HCT116 (cell line): ENCODE results near the gene CREB3. TPM values are rescaled to one million over a fixed set of nuclear protein-coding genes. Genes with fewer than 3 reads are reported as not detected.

Experiments
- ATAC-seq: fragments of 200-7000 bp; cut with Tn5 transposase; 2 replicates; pipeline ENCODE4 v1.9.1; 2020; ENCODE audit warnings: mild to moderate bottlenecking, moderate library complexity
- Bru-seq: library from RNA; stranded (reverse); fragments of 400-500 nt; gene quantifications from one replicate; lab custom pipeline; 2021; lab: Mats Ljungman, UMichigan
- BruChase-seq, 2 experiments: library from RNA; stranded (reverse); fragments of 400-500 nt; gene quantifications; one replicate each; lab custom pipeline; 2021; lab: Mats Ljungman, UMichigan
- BruUV-seq: library from RNA; stranded (reverse); fragments of 400-500 nt; replicated peaks from 2 replicates; lab custom pipeline; 2021; lab: Mats Ljungman, UMichigan
- CTCF ChIA-PET: fragments of 300-600 bp; sonication (Branson Sonifier 250); formaldehyde crosslinking; loops from one replicate; lab custom pipeline; 2021; ENCODE audit warnings: antibody characterized with exemption; lab: Charles Lee
- POLR2A ChIA-PET: fragments of 300-600, 350-600 bp; sonication (Branson Sonifier 250); formaldehyde crosslinking; loops from one replicate; lab custom pipeline; 2021; ENCODE audit warnings: antibody characterized with exemption; lab: Charles Lee
- RAD21 ChIA-PET, 2 experiments: fragments of 300-600 bp; sonication (Branson Sonifier 250); formaldehyde crosslinking; loops; one replicate each; lab custom pipeline; 2023; ENCODE audit warnings: low total read pairs in 2 of 2; ENCODE audit not compliant: uncharacterized antibody in 2 of 2, unreplicated experiment in 2 of 2, low non-redundant PET in 1 of 2; lab: Charles Lee
- DNase-seq: peaks from one replicate; pipeline ENCODE4 v3.0.0-alpha.2; 2010; ENCODE audit warnings: low read depth, low spot score
- H2AFZ ChIP-seq: fragments of 200-600 bp; shearing (Covaris generic), sonication (generic); 2 replicates; pipeline ENCODE4 v1.6.1; 2017; ENCODE audit warnings: low read depth, mixed run types, mixed read lengths, antibody characterized with exemption, low read length; ENCODE audit not compliant: poor library complexity, severe bottlenecking
- H3K27ac ChIP-seq: 2 replicates; pipeline ENCODE4 v1.5.1; 2012; ENCODE audit warnings: low read depth, low read length
- H3K27me3 ChIP-seq: fragments of 200-600 bp; sonication (generic); 2 replicates; pipeline ENCODE4 v1.6.1; 2016; ENCODE audit warnings: mixed run types, low read length, mixed read lengths; ENCODE audit not compliant: insufficient read depth
- H3K36me3 ChIP-seq, 2 experiments: fragments of 200-500 bp in 1 of 2; fragments of 200-600 bp in 1 of 2; sonication (Bioruptor generic) in 1 of 2; sonication (generic) in 1 of 2; 2 replicates each; pipeline versions ENCODE4 v1.5.1 to v1.6.1; 2014 to 2016; ENCODE audit warnings: low read length in 2 of 2, inconsistent platforms in 1 of 2, mixed read lengths in 1 of 2, mixed run types in 1 of 2; ENCODE audit not compliant: insufficient read depth in 2 of 2, control insufficient read depth in 1 of 2
- H3K4me1 ChIP-seq, 2 experiments: fragments of 200-600 bp in 1 of 2; sonication (generic) in 1 of 2; 2 replicates each; pipeline versions ENCODE4 v1.5.1 to v1.6.1; 2012 to 2017; ENCODE audit warnings: low read length in 2 of 2, inconsistent platforms in 1 of 2, mild to moderate bottlenecking in 1 of 2, mixed read lengths in 1 of 2, mixed run types in 1 of 2, moderate library complexity in 1 of 2; ENCODE audit not compliant: insufficient read depth in 2 of 2, control insufficient read depth in 1 of 2
- H3K4me2 ChIP-seq: fragments of 200-600 bp; sonication (generic); 2 replicates; pipeline ENCODE4 v1.6.1; 2017; ENCODE audit warnings: mixed run types, low read length, mixed read lengths
- H3K4me3 ChIP-seq, 2 experiments: fragments of 200-600 bp in 1 of 2; sonication (generic) in 1 of 2; replicated peaks in 1 of 2; 2 replicates each; pipeline ENCODE4 v1.5.1; 2011 to 2016; ENCODE audit warnings: low read length in 2 of 2, control low read depth in 1 of 2, low read depth in 1 of 2, mild to moderate bottlenecking in 1 of 2, mixed read lengths in 1 of 2, mixed run types in 1 of 2
- H3K79me2 ChIP-seq: fragments of 200-600 bp; sonication (generic); 2 replicates; pipeline ENCODE4 v1.6.1; 2017; ENCODE audit warnings: mild to moderate bottlenecking, mixed run types, low read length, moderate library complexity, mixed read lengths; ENCODE audit not compliant: insufficient read depth
- H3K9ac ChIP-seq: fragments of 200-600 bp; sonication (generic); 2 replicates; pipeline ENCODE4 v1.6.1; 2016; ENCODE audit warnings: low read length, mixed read lengths
- H3K9me2 ChIP-seq: fragments of 200-600 bp; sonication (generic), shearing (Covaris generic); 2 replicates; pipeline ENCODE4 v1.6.1; 2017; ENCODE audit warnings: mixed run types, mild to moderate bottlenecking, moderate library complexity; ENCODE audit not compliant: insufficient read depth
- H3K9me3 ChIP-seq, 2 experiments: fragments of 200-500 bp in 1 of 2; fragments of 200-600 bp in 1 of 2; sonication (Bioruptor generic) in 1 of 2; sonication (generic) in 1 of 2; 2 replicates each; pipeline ENCODE4 v1.6.1; 2014 to 2017; ENCODE audit warnings: low read length in 2 of 2, mixed read lengths in 2 of 2, inconsistent platforms in 1 of 2, low read depth in 1 of 2, mild to moderate bottlenecking in 1 of 2, mixed run types in 1 of 2, moderate library complexity in 1 of 2; ENCODE audit not compliant: control insufficient read depth in 1 of 2, insufficient read depth in 1 of 2
- H4K20me1 ChIP-seq: fragments of 200-600 bp; sonication (generic), shearing (Covaris generic); 2 replicates; pipeline ENCODE4 v1.6.1; 2017; ENCODE audit warnings: mixed run types, mild to moderate bottlenecking, moderate library complexity; ENCODE audit not compliant: insufficient read depth
- CBX3 ChIP-seq: IDR thresholded peaks from 2 replicates; pipeline ENCODE4 v1.6.1; 2012; ENCODE audit warnings: low read depth
- CEBPB ChIP-seq: IDR thresholded peaks from 2 replicates; pipeline ENCODE4 v1.6.1; 2012; ENCODE audit warnings: low read depth
- EGR1 ChIP-seq: IDR thresholded peaks from 2 replicates; pipeline ENCODE4 v1.6.1; 2012; ENCODE audit warnings: low read depth
- ELF1 ChIP-seq: IDR thresholded peaks from 2 replicates; pipeline ENCODE4 v1.6.1; 2012; ENCODE audit warnings: low read depth, borderline replicate concordance
- EZH2phosphoT487 ChIP-seq: fragments of 200-600 bp; IDR thresholded peaks from 2 replicates; pipeline ENCODE4 v1.6.1; 2018; ENCODE audit warnings: antibody characterized with exemption, borderline replicate concordance
- FOSL1 ChIP-seq: IDR thresholded peaks from 2 replicates; pipeline ENCODE4 v1.6.1; 2012; ENCODE audit warnings: low read depth
- JUND ChIP-seq: IDR thresholded peaks from 2 replicates; pipeline ENCODE4 v1.6.1; 2012
- RAD21 ChIP-seq: IDR thresholded peaks from 2 replicates; pipeline ENCODE4 v1.6.1; 2012; ENCODE audit warnings: low read depth, mild to moderate bottlenecking
- SIN3A ChIP-seq: IDR thresholded peaks from 2 replicates; pipeline ENCODE4 v1.6.1; 2012; ENCODE audit warnings: low read depth
- SP1 ChIP-seq: IDR thresholded peaks from 2 replicates; pipeline ENCODE4 v1.6.1; 2012; ENCODE audit warnings: low read depth
- SRF ChIP-seq: IDR thresholded peaks from 2 replicates; pipeline ENCODE4 v1.6.1; 2012; ENCODE audit warnings: low read depth
- TCF7L2 ChIP-seq: IDR thresholded peaks from 2 replicates; pipeline ENCODE4 v1.7.0; 2011; ENCODE audit warnings: borderline replicate concordance, inconsistent platforms; ENCODE audit not compliant: insufficient read depth, insufficient read length; ENCODE audit errors: extremely low read depth
- YY1 ChIP-seq: IDR thresholded peaks from 2 replicates; pipeline ENCODE4 v1.6.1; 2011; ENCODE audit warnings: low read length, low read depth, moderate library complexity, mild to moderate bottlenecking; ENCODE audit not compliant: insufficient replicate concordance; ENCODE audit errors: extremely low read depth
- ZFX ChIP-seq: fragments of 450-650 bp; IDR thresholded peaks from 2 replicates; pipeline ENCODE4 v1.6.1; 2017
- ZNF274 ChIP-seq: fragments of 200-500 bp; sonication (Bioruptor generic); IDR thresholded peaks from 2 replicates; pipeline ENCODE4 v1.6.1; 2014; ENCODE audit warnings: mild to moderate bottlenecking, low read depth, low read length, inconsistent platforms
- intact Hi-C: fragments of 100-400 bp; cut with micrococcal nuclease; formaldehyde crosslinking; loops from 2 replicates; pipeline ENCODE4 v1.10.0; 2022
- long read RNA-seq: library from polyadenylated mRNA; unstranded; transcript quantifications from one replicate; pipeline ENCODE4 v2.0.0, GENCODE V29; 2021; ENCODE audit not compliant: unreplicated experiment
- polyA plus RNA-seq: library from polyadenylated mRNA; unstranded; fragments of >200 nt; gene quantifications from 2 replicates; pipeline ENCODE4 v1.2.1, GENCODE V29; 2012; ENCODE audit warnings: missing spikeins
- total RNA-seq: library from RNA; stranded (reverse); gene quantifications from one replicate; pipeline ENCODE4 v1.2.1, GENCODE V29; 2021; ENCODE audit not compliant: unreplicated experiment
- TF ChIP-seq, protein P1 (sequence below): IDR thresholded peaks from 2 replicates; pipeline ENCODE4 v1.6.1; 2011; ENCODE audit warnings: mild to moderate bottlenecking, low read length, moderate library complexity; ENCODE audit not compliant: insufficient replicate concordance; ENCODE audit errors: extremely low read depth
- TF ChIP-seq, protein P2 (sequence below): IDR thresholded peaks from 2 replicates; pipeline ENCODE4 v1.6.1; 2012
- TF ChIP-seq, protein P3 (sequence below): IDR thresholded peaks from 2 replicates; pipeline ENCODE4 v1.6.1; 2012
- TF ChIP-seq, protein P4 (sequence below): IDR thresholded peaks from 2 replicates; pipeline ENCODE4 v1.6.1; 2012; ENCODE audit warnings: low read depth

Gene CREB3, protein sequence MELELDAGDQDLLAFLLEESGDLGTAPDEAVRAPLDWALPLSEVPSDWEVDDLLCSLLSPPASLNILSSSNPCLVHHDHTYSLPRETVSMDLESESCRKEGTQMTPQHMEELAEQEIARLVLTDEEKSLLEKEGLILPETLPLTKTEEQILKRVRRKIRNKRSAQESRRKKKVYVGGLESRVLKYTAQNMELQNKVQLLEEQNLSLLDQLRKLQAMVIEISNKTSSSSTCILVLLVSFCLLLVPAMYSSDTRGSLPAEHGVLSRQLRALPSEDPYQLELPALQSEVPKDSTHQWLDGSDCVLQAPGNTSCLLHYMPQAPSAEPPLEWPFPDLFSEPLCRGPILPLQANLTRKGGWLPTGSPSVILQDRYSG
- total RNA-seq (22.3 TPM), Bru-seq, nascent RNA (percentile 68 among the genes with signal in this experiment), BruChase-seq, experiment 1, labeled RNA remaining after a 6-hour chase (percentile 80 among the genes with signal in this experiment), BruChase-seq, experiment 2, labeled RNA remaining after a 2-hour chase (percentile 71 among the genes with signal in this experiment)
- polyA plus RNA-seq: 24.1 and 24.6 TPM in 2 replicates
- long read RNA-seq, transcript CREB3-201 (9 exons, 1,832 nt): major isoform, 52 of 59 reads
- long read RNA-seq, partial matches to known transcripts: 2 of 59 reads
- long read RNA-seq, other reads (novel, unspliced or antisense): 3 of 59 reads

DNA sequence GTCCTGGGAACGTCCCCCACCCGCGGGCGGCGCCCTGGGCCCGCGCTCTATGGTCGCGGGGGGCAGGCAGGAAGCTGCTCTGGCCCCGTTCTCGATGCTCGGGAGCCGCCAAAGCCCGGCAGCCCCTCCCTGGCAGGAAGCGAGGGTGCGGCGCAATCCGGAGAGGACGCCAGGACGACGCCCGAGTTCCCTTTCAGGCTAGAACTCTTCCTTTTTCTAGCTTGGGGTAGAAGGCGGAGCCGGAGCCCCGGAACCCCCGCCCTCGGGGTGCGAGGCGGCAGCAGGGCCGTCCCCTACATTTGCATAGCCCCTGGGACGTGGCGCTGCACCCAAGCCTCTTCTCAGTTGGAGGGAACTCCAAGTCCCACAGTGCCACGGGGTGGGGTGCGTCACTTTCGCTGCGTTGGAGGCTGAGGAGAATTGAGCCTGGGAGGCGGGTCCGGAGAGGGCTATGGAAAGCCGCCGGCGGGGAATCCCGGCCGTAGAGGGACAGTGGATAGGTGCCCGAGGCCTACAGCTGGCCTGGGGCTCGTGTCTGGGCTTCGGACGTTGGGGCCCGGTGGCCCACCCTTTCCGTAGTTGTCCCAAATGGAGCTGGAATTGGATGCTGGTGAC lies at the start of gene CREB3, which contains the start of gene TLN1:
Gene CREB3, plus strand, starts transcription at position 482 of the 615 bp plus-strand sequence. Its CDS starts 107 bp downstream, at position 589.
Gene TLN1, minus strand, starts transcription at position 11 of the 615 bp plus-strand sequence. CDS start 6,501 bp downstream, outside the sequence.
- Histone ChIP-seq H3K9me2 (no peaks in the 10 kb centered on the region), H3K4me1 (peaks cover 22 to 37% of the 10 kb centered on the region in 2 experiments), H3K4me2 (peak within 1 kb of the TSS; percentile 81), H3K27ac (peak within 1 kb of the TSS; percentile 90), H3K27me3 (no peaks in the 10 kb centered on the region), H3K4me3 (peak within 1 kb of the TSS; percentile 92 to 94), H3K9me3 (no peaks in the 10 kb centered on the region), H2AFZ (peak within 1 kb of the TSS; percentile 7), H3K36me3 (peaks cover 15 to 18% of the 10 kb centered on the region in 2 experiments; a peak in 3 of 4 replicates), H3K79me2 (peaks cover 60% of the 10 kb centered on the region), H4K20me1 (no peaks in the 10 kb centered on the region), H3K9ac (peak within 1 kb of the TSS; percentile 83)
- ChIA-PET CTCF (interaction anchor here (0.8 to 4.0 kb wide), 15 partner anchors 9 to 179 kb away, joined by 3 to 21 read pairs (median 6); partner anchors contain the start of genes ARHGEF39, CCDC107, GBA2 and RGP1), RAD21 (no interaction called here), POLR2A (interaction anchor here (1.0 to 2.6 kb wide), 10 partner anchors 17 to 213 kb away, joined by 3 to 23 read pairs (median 4); partner anchors contain the start of genes ARHGEF39, CCDC107, GBA2 and MSMP)
- ATAC-seq: peak; percentile 85
- peak; percentile 97 for DNase-seq
- no TSS peak for BruUV-seq
- intact Hi-C loops: loop anchor here (1.0 kb wide), 2 partner anchors 17 to 75 kb away; partner anchors contain the start of genes GBA2 and RGP1
- TF ChIP-seq SP1 (no peak), FOSL1 (no peak), JUND (no peak), SRF (no peak), ZFX (peak; percentile 69), ZNF274 (no peak), ELF1 (no peak), SIN3A (no peak), EGR1 (no peak), CBX3 (no peak), RAD21 (no peak), TCF7L2 (peak; percentile 96), CEBPB (no peak), EZH2phosphoT487 (no peak), YY1 (peak; percentile 55)
- TF ChIP-seq, protein P1, sequence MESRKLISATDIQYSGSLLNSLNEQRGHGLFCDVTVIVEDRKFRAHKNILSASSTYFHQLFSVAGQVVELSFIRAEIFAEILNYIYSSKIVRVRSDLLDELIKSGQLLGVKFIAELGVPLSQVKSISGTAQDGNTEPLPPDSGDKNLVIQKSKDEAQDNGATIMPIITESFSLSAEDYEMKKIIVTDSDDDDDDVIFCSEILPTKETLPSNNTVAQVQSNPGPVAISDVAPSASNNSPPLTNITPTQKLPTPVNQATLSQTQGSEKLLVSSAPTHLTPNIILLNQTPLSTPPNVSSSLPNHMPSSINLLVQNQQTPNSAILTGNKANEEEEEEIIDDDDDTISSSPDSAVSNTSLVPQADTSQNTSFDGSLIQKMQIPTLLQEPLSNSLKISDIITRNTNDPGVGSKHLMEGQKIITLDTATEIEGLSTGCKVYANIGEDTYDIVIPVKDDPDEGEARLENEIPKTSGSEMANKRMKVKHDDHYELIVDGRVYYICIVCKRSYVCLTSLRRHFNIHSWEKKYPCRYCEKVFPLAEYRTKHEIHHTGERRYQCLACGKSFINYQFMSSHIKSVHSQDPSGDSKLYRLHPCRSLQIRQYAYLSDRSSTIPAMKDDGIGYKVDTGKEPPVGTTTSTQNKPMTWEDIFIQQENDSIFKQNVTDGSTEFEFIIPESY: no peak
- TF ChIP-seq, protein P2, sequence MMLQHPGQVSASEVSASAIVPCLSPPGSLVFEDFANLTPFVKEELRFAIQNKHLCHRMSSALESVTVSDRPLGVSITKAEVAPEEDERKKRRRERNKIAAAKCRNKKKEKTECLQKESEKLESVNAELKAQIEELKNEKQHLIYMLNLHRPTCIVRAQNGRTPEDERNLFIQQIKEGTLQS: no peak
- TF ChIP-seq, protein P3, sequence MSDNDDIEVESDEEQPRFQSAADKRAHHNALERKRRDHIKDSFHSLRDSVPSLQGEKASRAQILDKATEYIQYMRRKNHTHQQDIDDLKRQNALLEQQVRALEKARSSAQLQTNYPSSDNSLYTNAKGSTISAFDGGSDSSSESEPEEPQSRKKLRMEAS: no peak
- TF ChIP-seq, protein P4, sequence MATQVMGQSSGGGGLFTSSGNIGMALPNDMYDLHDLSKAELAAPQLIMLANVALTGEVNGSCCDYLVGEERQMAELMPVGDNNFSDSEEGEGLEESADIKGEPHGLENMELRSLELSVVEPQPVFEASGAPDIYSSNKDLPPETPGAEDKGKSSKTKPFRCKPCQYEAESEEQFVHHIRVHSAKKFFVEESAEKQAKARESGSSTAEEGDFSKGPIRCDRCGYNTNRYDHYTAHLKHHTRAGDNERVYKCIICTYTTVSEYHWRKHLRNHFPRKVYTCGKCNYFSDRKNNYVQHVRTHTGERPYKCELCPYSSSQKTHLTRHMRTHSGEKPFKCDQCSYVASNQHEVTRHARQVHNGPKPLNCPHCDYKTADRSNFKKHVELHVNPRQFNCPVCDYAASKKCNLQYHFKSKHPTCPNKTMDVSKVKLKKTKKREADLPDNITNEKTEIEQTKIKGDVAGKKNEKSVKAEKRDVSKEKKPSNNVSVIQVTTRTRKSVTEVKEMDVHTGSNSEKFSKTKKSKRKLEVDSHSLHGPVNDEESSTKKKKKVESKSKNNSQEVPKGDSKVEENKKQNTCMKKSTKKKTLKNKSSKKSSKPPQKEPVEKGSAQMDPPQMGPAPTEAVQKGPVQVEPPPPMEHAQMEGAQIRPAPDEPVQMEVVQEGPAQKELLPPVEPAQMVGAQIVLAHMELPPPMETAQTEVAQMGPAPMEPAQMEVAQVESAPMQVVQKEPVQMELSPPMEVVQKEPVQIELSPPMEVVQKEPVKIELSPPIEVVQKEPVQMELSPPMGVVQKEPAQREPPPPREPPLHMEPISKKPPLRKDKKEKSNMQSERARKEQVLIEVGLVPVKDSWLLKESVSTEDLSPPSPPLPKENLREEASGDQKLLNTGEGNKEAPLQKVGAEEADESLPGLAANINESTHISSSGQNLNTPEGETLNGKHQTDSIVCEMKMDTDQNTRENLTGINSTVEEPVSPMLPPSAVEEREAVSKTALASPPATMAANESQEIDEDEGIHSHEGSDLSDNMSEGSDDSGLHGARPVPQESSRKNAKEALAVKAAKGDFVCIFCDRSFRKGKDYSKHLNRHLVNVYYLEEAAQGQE: no peak
